ENCODE results near the gene RRP1.

Gene RRP1

GRCh38 chr21:43759651-43760050 is 29.7 kb upstream of the RRP1 start:
- Histone ChIP-seq H3K4me3 (ENCODE audit: insufficient read depth, low read length, poor library complexity, severe bottlenecking) (no peak overlapping the region), H3F3A (ENCODE audit: insufficient read depth) (no peaks in the 10 kb centered on the region), H3K9ac (ENCODE audit: low read length) (no peak overlapping the region), H4K20me1 (ENCODE audit: low read depth, low read length) (no peaks in the 10 kb centered on the region), H3K27me3 (ENCODE audit: low read length) (no peaks in the 10 kb centered on the region), H3K36me3 (ENCODE audit: low read length) (no peaks in the 10 kb centered on the region), H3K9me3 (ENCODE audit: insufficient read depth, low read length) (no peaks in the 10 kb centered on the region), H2AFZ (ENCODE audit: low read depth, low read length, severe bottlenecking) (no peak overlapping the region), H3K4me2 (ENCODE audit: low read depth, low read length, poor library complexity, severe bottlenecking) (no peak overlapping the region), H3K9me2 (replicated peaks; ENCODE audit: insufficient read depth, low read length) (no peaks in the 10 kb centered on the region), H3K27ac (ENCODE audit: low read depth, low read length) (no peak overlapping the region), H3K79me2 (ENCODE audit: insufficient read depth, low read length) (no peaks in the 10 kb centered on the region)
- TF ChIP-seq EZH2phosphoT487 (conservative IDR thresholded peaks at IDR 0.05; ENCODE audit: low read length), result no peak
- TF ChIP-seq, protein P1, sequence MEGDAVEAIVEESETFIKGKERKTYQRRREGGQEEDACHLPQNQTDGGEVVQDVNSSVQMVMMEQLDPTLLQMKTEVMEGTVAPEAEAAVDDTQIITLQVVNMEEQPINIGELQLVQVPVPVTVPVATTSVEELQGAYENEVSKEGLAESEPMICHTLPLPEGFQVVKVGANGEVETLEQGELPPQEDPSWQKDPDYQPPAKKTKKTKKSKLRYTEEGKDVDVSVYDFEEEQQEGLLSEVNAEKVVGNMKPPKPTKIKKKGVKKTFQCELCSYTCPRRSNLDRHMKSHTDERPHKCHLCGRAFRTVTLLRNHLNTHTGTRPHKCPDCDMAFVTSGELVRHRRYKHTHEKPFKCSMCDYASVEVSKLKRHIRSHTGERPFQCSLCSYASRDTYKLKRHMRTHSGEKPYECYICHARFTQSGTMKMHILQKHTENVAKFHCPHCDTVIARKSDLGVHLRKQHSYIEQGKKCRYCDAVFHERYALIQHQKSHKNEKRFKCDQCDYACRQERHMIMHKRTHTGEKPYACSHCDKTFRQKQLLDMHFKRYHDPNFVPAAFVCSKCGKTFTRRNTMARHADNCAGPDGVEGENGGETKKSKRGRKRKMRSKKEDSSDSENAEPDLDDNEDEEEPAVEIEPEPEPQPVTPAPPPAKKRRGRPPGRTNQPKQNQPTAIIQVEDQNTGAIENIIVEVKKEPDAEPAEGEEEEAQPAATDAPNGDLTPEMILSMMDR (IDR thresholded peaks at IDR 0.05; ENCODE audit: insufficient read depth, low read length, poor library complexity, severe bottlenecking), result no peak

- Histone ChIP-seq H3K4me2 (ENCODE audit: low read depth, low read length, poor library complexity, severe bottlenecking) (no peak overlapping the region), H3K36me3 (ENCODE audit: low read length) (no peaks in the 10 kb centered on the region), H2AFZ (ENCODE audit: low read depth, low read length, severe bottlenecking) (no peak overlapping the region), H3K27me3 (ENCODE audit: low read length) (no peaks in the 10 kb centered on the region), H3K9me3 (ENCODE audit: insufficient read depth, low read length) (no peaks in the 10 kb centered on the region), H3K27ac (ENCODE audit: low read depth, low read length) (no peak overlapping the region), H3K79me2 (ENCODE audit: insufficient read depth, low read length) (no peaks in the 10 kb centered on the region), H3K4me3 (ENCODE audit: insufficient read depth, low read length, poor library complexity, severe bottlenecking) (no peak overlapping the region), H4K20me1 (ENCODE audit: low read depth, low read length) (no peaks in the 10 kb centered on the region), H3K9ac (ENCODE audit: low read length) (no peak overlapping the region), H3F3A (ENCODE audit: insufficient read depth) (no peaks in the 10 kb centered on the region), H3K9me2 (replicated peaks; ENCODE audit: insufficient read depth, low read length) (no peaks in the 10 kb centered on the region)
- TF ChIP-seq, protein P1 (IDR thresholded peaks at IDR 0.05; ENCODE audit: insufficient read depth, low read length, poor library complexity, severe bottlenecking), result no peak
- no peak for TF ChIP-seq EZH2phosphoT487 (conservative IDR thresholded peaks at IDR 0.05; ENCODE audit: low read length)
Observed at GRCh38 chr21:43760391-43760958, 28.9 kb upstream of the RRP1 start.

DNA sequence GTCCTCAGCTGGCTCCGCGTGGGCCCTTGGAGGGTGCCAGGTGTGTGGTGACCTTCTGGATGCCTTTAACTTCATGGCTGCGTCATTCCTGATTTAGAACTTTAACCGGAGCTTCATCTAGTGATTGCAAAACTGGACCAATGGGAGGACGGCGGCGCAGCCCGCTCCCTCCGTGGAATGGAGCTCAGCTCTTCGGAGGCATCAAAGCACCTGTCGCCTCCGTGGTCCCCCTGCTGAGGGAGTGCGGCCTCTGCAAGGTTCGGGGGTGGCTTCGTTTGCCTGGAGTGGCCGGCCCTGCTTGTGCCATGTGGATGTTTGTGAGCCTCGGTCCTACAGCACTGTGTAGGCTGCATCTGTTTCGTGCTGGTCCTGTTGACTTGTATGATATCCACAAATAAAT is 27.5 kb upstream of the RRP1 start:
- H3K9me2 ChIP-seq (replicated peaks; ENCODE audit: insufficient read depth, low read length), result no peaks in the 10 kb centered on the region
- H3F3A ChIP-seq (ENCODE audit: insufficient read depth), result no peaks in the 10 kb centered on the region
- H3K4me2 ChIP-seq (ENCODE audit: low read depth, low read length, poor library complexity, severe bottlenecking), result no peak overlapping the region
- no peak overlapping the region for H3K27ac ChIP-seq (ENCODE audit: low read depth, low read length)
- no peak overlapping the region for H3K9ac ChIP-seq (ENCODE audit: low read length)
- no peak overlapping the region for H3K4me3 ChIP-seq (ENCODE audit: insufficient read depth, low read length, poor library complexity, severe bottlenecking)
- H3K27me3 ChIP-seq (ENCODE audit: low read length), result no peaks in the 10 kb centered on the region
- H2AFZ ChIP-seq (ENCODE audit: low read depth, low read length, severe bottlenecking), result no peak overlapping the region
- no peaks in the 10 kb centered on the region for H3K36me3 ChIP-seq (ENCODE audit: low read length)
- no peaks in the 10 kb centered on the region for H4K20me1 ChIP-seq (ENCODE audit: low read depth, low read length)
- TF ChIP-seq EZH2phosphoT487 (conservative IDR thresholded peaks at IDR 0.05; ENCODE audit: low read length), result no peak
- TF ChIP-seq, protein P1 (IDR thresholded peaks at IDR 0.05; ENCODE audit: insufficient read depth, low read length, poor library complexity, severe bottlenecking), result no peak
- no peaks in the 10 kb centered on the region for H3K9me3 ChIP-seq (ENCODE audit: insufficient read depth, low read length)
- H3K79me2 ChIP-seq (ENCODE audit: insufficient read depth, low read length), result no peaks in the 10 kb centered on the region
